Heart left ventricle (tissue), 16 donors: ENCODE data around the gene AP1M2. TPM values are rescaled to one million over a fixed set of nuclear protein-coding genes. Genes with fewer than 3 reads are reported as not detected.

Source experiments
- ATAC-seq, 4 donors: fragments of 200-7000 bp; cut with Tn5 transposase; one replicate each; pipeline ENCODE4 v1.9.1; 2020 to 2022; ENCODE audit warnings: moderate library complexity in 4 of 4, mild to moderate bottlenecking in 3 of 4, moderate number of reproducible peaks in 1 of 4
- DNase-seq, 5 donors: peaks; one replicate each; pipeline ENCODE4 v3.0.0-alpha.2; 2020
- H3K27ac ChIP-seq, 12 donors: fragments of 200-600 bp; sonication (generic) in 4 of 12; one replicate each; pipeline versions ENCODE4 v1.5.0 to v1.8.0; 2016 to 2022; ENCODE audit warnings: mild to moderate bottlenecking in 2 of 12
- H3K27me3 ChIP-seq, 9 donors: fragments of 200-600 bp; sonication (generic) in 2 of 9; one replicate each; pipeline versions ENCODE4 v1.5.1 to v1.8.0; 2016 to 2022; ENCODE audit warnings: mild to moderate bottlenecking in 3 of 9
- H3K36me3 ChIP-seq, 9 donors: fragments of 200-600 bp; sonication (generic) in 2 of 9; one replicate each; pipeline versions ENCODE4 v1.5.0 to v1.8.0; 2018 to 2022; ENCODE audit warnings: mild to moderate bottlenecking in 2 of 9
- H3K4me1 ChIP-seq, 12 donors: fragments of 200-600 bp; sonication (generic) in 4 of 12; one replicate each; pipeline versions ENCODE4 v1.5.0 to v1.8.0; 2016 to 2022; ENCODE audit warnings: mild to moderate bottlenecking in 3 of 12
- H3K4me3 ChIP-seq, 12 donors: fragments of 200-600 bp; sonication (generic) in 4 of 12; one replicate each; pipeline versions ENCODE4 v1.5.0 to v1.8.0; 2017 to 2022; ENCODE audit warnings: mild to moderate bottlenecking in 9 of 12, moderate library complexity in 4 of 12
- H3K9me3 ChIP-seq, 12 donors: fragments of 200-600 bp; sonication (generic) in 4 of 12; one replicate each; pipeline versions ENCODE4 v1.5.0 to v1.8.0; 2016 to 2022; ENCODE audit warnings: mild to moderate bottlenecking in 1 of 12
- POLR2A ChIP-seq, 2 donors: fragments of 450-650 bp; IDR thresholded peaks; one replicate each; pipeline ENCODE4 v1.6.1; 2017; ENCODE audit warnings: antibody characterized with exemption in 2 of 2, mild to moderate bottlenecking in 2 of 2, moderate library complexity in 2 of 2
- WGBS, 4 donors: extraction: QIAGEN DNeasy Blood & Tissue Kit in 2 of 4; methylation state at CpG; one replicate each; pipeline versions ENCODE4 v1.1.5 to v1.1.7; 2013 to 2018; 5-methylcytosine and 5-hydroxymethylcytosine counted together
- intact Hi-C, 10 donors: fragments of 100-400 bp; cut with DNase I; formaldehyde crosslinking; loops; one replicate each; pipeline versions ENCODE4 v1.11.1 to v1.14.2; 2022
- polyA plus RNA-seq, 2 donors: library from polyadenylated mRNA; stranded (reverse); fragments of 200-250 nt; gene quantifications; one replicate each; pipeline ENCODE4 v1.2.3, GENCODE V29; 2013
- total RNA-seq, 9 donors: library from RNA; depleted of rRNA in 2 of 9; stranded (reverse); fragments of >200 nt in 2 of 9; fragmentation: NEBNext Ultra II Directional in 3 of 9; extraction: Animal tissue kit (Norgen Biotek cat#: 25700) in 3 of 9; gene quantifications; one replicate each; pipeline versions ENCODE4 v1.1.0 to v1.2.4, GENCODE V29; 2016 to 2023
- TF ChIP-seq, protein P1 (sequence below), 12 donors: fragments of 200-600 bp; sonication (generic) in 4 of 12; IDR thresholded peaks; one replicate each; pipeline versions ENCODE4 v1.5.0 to v1.8.0; 2018 to 2022; ENCODE audit warnings: antibody characterized with exemption in 12 of 12, mild to moderate bottlenecking in 5 of 12
- donor health status: ischemic (EF 13 %, LVEDD 7.1; RV severe dilation, severe dysfunction).
- donor health status: healthy with polysubstance abuse.
- donor health status: DM: no; HTN: yes; CAD: no.
- donor health status: DM: no; HTN: no; CAD: no.
- donor health status: ischemic (EF 25% LVEDD 6.9; RV normal size, moderate dysfunction).
- donor health status: ischemic (EF 25% LVEDD 5.7; RV mildly dilated, moderate dysfunction).
- donor health status: healthy.
- donor health status: DM: yes; HTN: yes; CAD: no.
- donor health status: ischemic (EF 35%, LVEDD 5.7; RV mildly dilated, moderate dysfunction).
- donor health status: nonischemic (EF 11% LVEDD 7.7; RV severe dilation, severe dysfunction).
- donor health status: DM: yes; HTN: yes; CAD: no.
- donor health status: PGD.
- donor health status: ischemic (EF 29% LVEDD 5.4; RV normal size, mild dysfunction).
- donor health status: nonischemic (EF 23%, LVEDD 6.1; RV moderate dilation, normal function).

AP1M2 gene
- total and polyA plus RNA-seq, 11 donors: 3.6 TPM; not detected in 10

DNA sequence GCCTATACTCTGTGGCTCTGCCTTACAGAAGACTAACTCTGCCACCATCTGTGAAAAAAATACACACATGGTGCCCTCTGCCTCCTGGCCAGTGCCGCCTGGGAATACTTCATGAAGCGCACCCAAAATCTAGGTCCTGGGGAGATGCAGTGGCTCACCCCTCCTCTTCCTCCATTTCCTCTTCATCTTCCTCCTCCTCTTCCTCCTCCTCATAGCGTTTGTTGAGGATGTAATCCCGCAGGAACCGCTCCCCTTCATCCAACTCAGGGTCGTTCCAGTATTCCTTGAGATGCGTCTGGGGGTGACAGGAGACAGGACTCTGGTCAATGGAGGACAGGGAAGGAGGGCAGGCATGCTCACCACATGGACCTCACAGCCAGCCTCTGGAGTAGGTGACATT lies 27.0 kb downstream of the AP1M2 start:
- Histone ChIP-seq H3K4me1 (peaks cover 0 to 9% (median 5%) of the 10 kb centered on the region in 12 donors), H3K36me3 (peaks cover 0 to 78% (median 66%) of the 10 kb centered on the region in 9 donors)

DNA sequence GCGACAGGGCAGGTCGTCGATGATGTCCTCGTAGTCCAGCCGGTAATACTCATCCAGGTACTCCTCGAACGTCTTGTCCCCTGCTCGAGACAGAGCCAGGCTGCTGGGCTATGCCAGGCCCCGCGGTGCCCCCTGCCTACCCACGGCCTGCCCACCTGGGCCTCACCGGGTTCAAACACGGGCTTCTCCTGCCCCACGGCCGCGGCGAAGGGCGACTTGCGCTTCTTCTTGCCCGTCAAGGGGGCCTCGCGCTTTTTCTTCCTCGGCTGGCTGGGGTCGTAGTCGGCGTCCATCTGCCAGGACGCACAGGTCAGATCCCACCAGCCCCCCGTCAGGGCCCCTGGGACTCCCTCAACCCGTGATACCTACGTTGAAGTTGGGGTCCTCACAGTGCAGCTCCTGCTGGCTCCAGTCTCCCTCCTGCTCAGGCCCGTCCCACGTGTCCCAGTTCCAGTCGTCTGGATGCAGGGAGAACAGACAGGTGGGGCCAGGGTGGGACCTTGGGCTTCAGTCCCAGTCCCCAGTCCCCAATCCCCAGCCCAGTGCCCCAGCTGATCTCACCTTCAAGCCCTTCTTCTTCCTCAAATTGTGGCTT lies 29.4 kb downstream of the AP1M2 start:
- 90 to 94% (median 93%) methylated on average over 26 to 33 of the region's 33 CpGs for WGBS, 4 donors
- Histone ChIP-seq H3K27ac (no peak overlapping the region), H3K9me3 (no peaks in the 10 kb centered on the region), H3K4me1 (peaks cover 0 to 10% (median 0%) of the 10 kb centered on the region in 12 donors), H3K27me3 (no peaks in the 10 kb centered on the region), H3K4me3 (no peak overlapping the region), H3K36me3 (peaks cover 0 to 98% (median 86%) of the 10 kb centered on the region in 9 donors)
- TF ChIP-seq, protein P1, sequence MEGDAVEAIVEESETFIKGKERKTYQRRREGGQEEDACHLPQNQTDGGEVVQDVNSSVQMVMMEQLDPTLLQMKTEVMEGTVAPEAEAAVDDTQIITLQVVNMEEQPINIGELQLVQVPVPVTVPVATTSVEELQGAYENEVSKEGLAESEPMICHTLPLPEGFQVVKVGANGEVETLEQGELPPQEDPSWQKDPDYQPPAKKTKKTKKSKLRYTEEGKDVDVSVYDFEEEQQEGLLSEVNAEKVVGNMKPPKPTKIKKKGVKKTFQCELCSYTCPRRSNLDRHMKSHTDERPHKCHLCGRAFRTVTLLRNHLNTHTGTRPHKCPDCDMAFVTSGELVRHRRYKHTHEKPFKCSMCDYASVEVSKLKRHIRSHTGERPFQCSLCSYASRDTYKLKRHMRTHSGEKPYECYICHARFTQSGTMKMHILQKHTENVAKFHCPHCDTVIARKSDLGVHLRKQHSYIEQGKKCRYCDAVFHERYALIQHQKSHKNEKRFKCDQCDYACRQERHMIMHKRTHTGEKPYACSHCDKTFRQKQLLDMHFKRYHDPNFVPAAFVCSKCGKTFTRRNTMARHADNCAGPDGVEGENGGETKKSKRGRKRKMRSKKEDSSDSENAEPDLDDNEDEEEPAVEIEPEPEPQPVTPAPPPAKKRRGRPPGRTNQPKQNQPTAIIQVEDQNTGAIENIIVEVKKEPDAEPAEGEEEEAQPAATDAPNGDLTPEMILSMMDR (IDR thresholded peaks at IDR 0.05): no peak
- TF ChIP-seq POLR2A (IDR thresholded peaks at IDR 0.05): no peak
- no peak for ATAC-seq
- DNase-seq: no peak
- intact Hi-C loops: no loop called here

More for the DNA sequence above, 27.0 kb downstream of the AP1M2 start:
- DNase-seq (no peak), ATAC-seq (no peak)
- no peaks in the 10 kb centered on the region for H3K9me3 ChIP-seq
- H3K4me3 ChIP-seq: no peak overlapping the region
- no peaks in the 10 kb centered on the region for H3K27me3 ChIP-seq
- no peak for TF ChIP-seq POLR2A (IDR thresholded peaks at IDR 0.05)
- TF ChIP-seq, protein P1 (IDR thresholded peaks at IDR 0.05): no peak
- WGBS, 4 donors: 88 to 92% (median 90%) methylated on average over 7 of the region's 7 CpGs
- H3K27ac ChIP-seq: no peak overlapping the region
- intact Hi-C loops: loop anchor here in 7 of 10 donors (10.0 kb wide), 3 partner anchors 55 to 155 kb away; partner anchors contain the start of genes CDC37 (in 4 of the 7) and KEAP1 (in 2 of the 7)

DNA sequence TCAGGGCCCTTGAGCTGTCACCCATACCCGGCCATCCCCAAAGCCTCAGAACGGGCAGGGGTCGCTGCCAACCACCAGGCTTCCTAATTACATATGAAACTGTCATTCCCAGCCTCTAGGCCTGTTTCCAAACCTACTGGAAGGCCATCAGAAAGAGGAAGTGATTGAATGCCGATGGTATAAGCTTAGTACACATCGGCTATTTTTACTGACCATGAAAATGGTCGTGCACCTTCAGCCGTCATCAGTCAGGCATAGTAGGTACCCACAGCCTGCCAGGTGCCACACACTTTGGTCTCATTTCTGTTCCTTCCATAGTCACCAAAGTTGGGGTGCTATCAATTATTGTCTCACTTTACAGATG lies 31.5 kb downstream of the AP1M2 start:
- Histone ChIP-seq H3K27ac (no peak overlapping the region), H3K36me3 (peaks cover 0 to 100% (median 96%) of the 10 kb centered on the region in 9 donors)
- intact Hi-C loops: no loop called here

DNA sequence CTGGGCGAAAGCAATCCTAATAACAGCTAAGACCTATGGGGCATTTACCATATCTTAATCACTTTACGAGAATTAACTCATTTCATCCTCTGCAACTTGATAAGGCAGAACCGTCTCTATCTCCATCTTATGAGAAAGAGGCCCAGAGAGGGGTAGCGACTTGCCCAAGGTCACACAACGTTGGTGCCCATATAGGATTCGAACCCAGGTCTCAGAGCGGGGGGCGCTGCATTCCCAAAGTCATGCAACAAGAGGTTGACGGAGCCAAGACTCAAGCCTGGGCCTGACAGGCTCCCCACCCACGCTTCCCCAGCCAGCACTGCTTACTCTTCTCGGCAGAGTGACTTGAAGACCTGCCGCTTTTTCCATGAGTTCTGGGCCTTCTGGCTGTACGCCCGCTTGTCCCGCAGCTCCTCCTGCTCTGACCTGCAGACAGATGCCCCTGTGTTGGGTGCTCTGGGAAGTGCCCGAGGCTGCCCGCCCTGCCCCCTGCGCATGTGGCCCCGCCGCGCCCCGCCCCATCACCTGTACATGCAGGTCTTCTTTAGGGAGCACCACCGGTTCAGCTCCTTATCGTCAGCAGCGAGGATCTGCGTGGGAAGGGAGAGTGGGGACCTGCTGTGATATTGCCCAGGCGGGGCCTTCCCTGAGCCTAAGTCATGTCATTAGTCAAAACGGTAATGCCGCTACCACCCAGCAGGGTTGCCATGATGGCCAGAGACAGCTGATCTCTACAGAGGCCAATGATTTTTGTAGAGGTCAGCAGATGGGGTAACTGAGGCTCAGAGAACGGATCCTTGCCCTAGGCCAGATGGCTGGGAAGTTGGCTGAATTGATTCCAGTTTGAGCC lies 32.1 kb downstream of the AP1M2 start:
- Histone ChIP-seq H3K9me3 (no peaks in the 10 kb centered on the region), H3K4me3 (no peak overlapping the region), H3K4me1 (peaks cover 0 to 13% (median 0%) of the 10 kb centered on the region in 12 donors), H3K36me3 (peaks cover 0 to 100% (median 96%) of the 10 kb centered on the region in 9 donors), H3K27ac (peak overlapping the region in 1 of 12 donors; percentile 56), H3K27me3 (no peaks in the 10 kb centered on the region)
- intact Hi-C loops: no loop called here
- TF ChIP-seq POLR2A (IDR thresholded peaks at IDR 0.05): no peak
- TF ChIP-seq, protein P1 (IDR thresholded peaks at IDR 0.05): no peak
- no peak for DNase-seq
- WGBS, 4 donors: 86 to 88% (median 87%) methylated on average over 26 to 30 of the region's 30 CpGs
- ATAC-seq: peak in 1 of 4 donors; percentile 9

More for the DNA sequence above, 31.5 kb downstream of the AP1M2 start:
- TF ChIP-seq POLR2A (IDR thresholded peaks at IDR 0.05): no peak
- H3K4me3 ChIP-seq: no peak overlapping the region
- no peak for ATAC-seq
- H3K27me3 ChIP-seq: no peaks in the 10 kb centered on the region
- no peak for DNase-seq
- 57 to 84% (median 74%) methylated on average over 4 to 7 of the region's 7 CpGs for WGBS, 4 donors
- no peaks in the 10 kb centered on the region for H3K9me3 ChIP-seq
- peaks cover 0 to 13% (median 0%) of the 10 kb centered on the region in 12 donors for H3K4me1 ChIP-seq
